Measurements from ENCODE around the gene SACS.
"Not testable (repeated sequence)": the region's sequence is repeated elsewhere in the genome, so short reads cannot be mapped to it uniquely, and the experiment has no call there.

Gene SACS

GRCh38 chr13:23443878-23444277 lies 10.4 kb upstream of the SACS start:
- no peak overlapping the region for H3K4me3 ChIP-seq (ENCODE audit: low read depth, low read length)
- TF ChIP-seq CTCF (IDR thresholded peaks at IDR 0.05; ENCODE audit: low read depth, low read length, missing control alignments) = no peak
- no peak for DNase-seq (ENCODE audit: low read depth)
- in situ Hi-C loops (cut with HindIII; ENCODE audit: low sequenced_read_pairs) = no loop called here

GRCh38 chr13:23443110-23443509 lies 9.6 kb upstream of the SACS start:
- no peak for DNase-seq (ENCODE audit: low read depth)
- in situ Hi-C loops (cut with HindIII; ENCODE audit: low sequenced_read_pairs) = no loop called here
- no peak for TF ChIP-seq CTCF (IDR thresholded peaks at IDR 0.05; ENCODE audit: low read depth, low read length, missing control alignments)

GRCh38 chr13:23440821-23441618 lies 7.5 kb upstream of the SACS start:
- no peak for DNase-seq (ENCODE audit: low read depth)
- in situ Hi-C loops (cut with HindIII; ENCODE audit: low sequenced_read_pairs) = no loop called here
- no peak for TF ChIP-seq CTCF (IDR thresholded peaks at IDR 0.05; ENCODE audit: low read depth, low read length, missing control alignments)
- H3K4me3 ChIP-seq (ENCODE audit: low read depth, low read length) = no peak overlapping the region

More at GRCh38 chr13:23443110-23443509, 9.6 kb upstream of the SACS start:
- H3K4me3 ChIP-seq (ENCODE audit: low read depth, low read length) = no peak overlapping the region

- H3K4me3 ChIP-seq (ENCODE audit: low read depth, low read length); DNase-seq (ENCODE audit: low read depth); in situ Hi-C loops (cut with HindIII; ENCODE audit: low sequenced_read_pairs): not testable (repeated sequence)
These were observed 6.8 kb upstream of the SACS start for GRCh38 chr13:23440324-23440723.

GRCh38 chr13:23437916-23438315 lies 4.4 kb upstream of the SACS start:
- TF ChIP-seq CTCF (IDR thresholded peaks at IDR 0.05; ENCODE audit: low read depth, low read length, missing control alignments) = no peak
- in situ Hi-C loops (cut with HindIII; ENCODE audit: low sequenced_read_pairs) = no loop called here
- no peak overlapping the region for H3K4me3 ChIP-seq (ENCODE audit: low read depth, low read length)
- no peak for DNase-seq (ENCODE audit: low read depth)

GRCh38 chr13:23436680-23437079 lies 3.2 kb upstream of the SACS start:
- TF ChIP-seq CTCF (IDR thresholded peaks at IDR 0.05; ENCODE audit: low read depth, low read length, missing control alignments) = no peak
- DNase-seq (ENCODE audit: low read depth) = no peak
- H3K4me3 ChIP-seq (ENCODE audit: low read depth, low read length) = no peak overlapping the region
- in situ Hi-C loops (cut with HindIII; ENCODE audit: low sequenced_read_pairs) = no loop called here

GRCh38 chr13:23434491-23434890 lies 989 bp upstream of the SACS start:
- no peak overlapping the region for H3K4me3 ChIP-seq (ENCODE audit: low read depth, low read length)
- TF ChIP-seq CTCF (IDR thresholded peaks at IDR 0.05; ENCODE audit: low read depth, low read length, missing control alignments) = no peak
- in situ Hi-C loops (cut with HindIII; ENCODE audit: low sequenced_read_pairs) = no loop called here
- DNase-seq (ENCODE audit: low read depth) = no peak

Data from astrocyte of the cerebellum (primary cell).